GM18505 (cell line): Measurements from ENCODE around the gene PTPRO.
A peak's percentile ranks its signal among the peaks of the same experiment; 100 is the strongest.

Experiments
- ATAC-seq: cut with Tn5 transposase; IDR thresholded peaks from one replicate; pipeline ENCODE4 v1.9.1; 2021; ENCODE audit not compliant: unreplicated experiment
- POLR2A ChIP-seq: IDR thresholded peaks from 4 replicates; pipeline ENCODE4 v1.6.1; 2011; ENCODE audit warnings: borderline replicate concordance; ENCODE audit not compliant: insufficient read depth, insufficient read length; ENCODE audit errors: extremely low read depth

Gene PTPRO

GRCh38 chr12:15393995-15394394 is 71.7 kb downstream of the PTPRO start:
- no peak for ATAC-seq
- TF ChIP-seq POLR2A, result no peak

- no peak for TF ChIP-seq POLR2A
- no peak for ATAC-seq
Observed at GRCh38 chr12:15404485-15404884, 82.2 kb downstream of the PTPRO start.

- TF ChIP-seq POLR2A, result no peak
- no peak for ATAC-seq
Observed at GRCh38 chr12:15405606-15406005, 83.3 kb downstream of the PTPRO start.

GRCh38 chr12:15407025-15407424 is 84.7 kb downstream of the PTPRO start:
- TF ChIP-seq POLR2A, result no peak
- no peak for ATAC-seq

DNA sequence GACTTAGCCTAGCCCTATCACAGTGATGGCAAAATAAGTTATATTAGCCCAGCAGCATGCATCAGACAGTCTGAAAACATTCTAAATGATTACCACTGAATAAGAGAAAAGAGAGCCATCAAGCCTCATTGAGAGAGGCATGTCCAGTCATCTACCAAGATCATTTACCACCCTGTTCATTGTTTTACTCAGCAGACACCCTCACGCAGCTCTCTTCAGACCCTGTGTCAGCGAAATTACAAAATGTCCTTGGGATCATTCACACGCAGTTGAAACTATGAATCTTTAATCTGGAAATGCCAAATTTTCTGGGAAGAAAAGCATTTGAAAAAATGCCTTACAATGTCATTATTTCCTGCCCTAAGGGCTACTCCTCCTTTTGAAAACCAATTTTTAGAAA is 89.5 kb downstream of the PTPRO start:
- no peak for TF ChIP-seq POLR2A
- ATAC-seq, result no peak

GRCh38 chr12:15417691-15418090 is 95.4 kb downstream of the PTPRO start:
- TF ChIP-seq POLR2A, result no peak
- ATAC-seq, result no peak

- TF ChIP-seq POLR2A, result no peak
Observed at GRCh38 chr12:15423629-15424028, 101.3 kb downstream of the PTPRO start.

GRCh38 chr12:15427913-15428312 is 105.6 kb downstream of the PTPRO start:
- TF ChIP-seq POLR2A, result no peak
- no peak for ATAC-seq

More at GRCh38 chr12:15423629-15424028, 101.3 kb downstream of the PTPRO start:
- no peak for ATAC-seq

DNA sequence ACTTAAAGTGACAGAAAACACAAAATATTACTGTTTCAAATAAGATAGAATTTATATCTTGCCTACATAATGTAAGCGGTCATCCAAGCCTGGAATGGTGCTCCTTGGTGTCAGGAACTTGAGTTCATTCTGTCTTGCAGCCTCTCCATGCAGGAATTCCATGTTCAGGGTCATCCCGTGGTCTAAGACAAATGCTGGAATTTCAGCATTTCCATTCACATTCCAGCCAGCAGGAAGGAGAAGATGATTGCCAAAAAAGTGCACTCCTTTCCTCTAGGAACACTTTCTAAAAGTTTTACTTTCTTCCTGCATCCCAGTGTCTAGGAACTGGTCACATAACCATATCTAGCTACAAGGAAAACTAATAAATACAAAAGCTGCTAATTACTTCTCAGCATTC is 106.3 kb downstream of the PTPRO start:
- TF ChIP-seq POLR2A, result no peak
- no peak for ATAC-seq

DNA sequence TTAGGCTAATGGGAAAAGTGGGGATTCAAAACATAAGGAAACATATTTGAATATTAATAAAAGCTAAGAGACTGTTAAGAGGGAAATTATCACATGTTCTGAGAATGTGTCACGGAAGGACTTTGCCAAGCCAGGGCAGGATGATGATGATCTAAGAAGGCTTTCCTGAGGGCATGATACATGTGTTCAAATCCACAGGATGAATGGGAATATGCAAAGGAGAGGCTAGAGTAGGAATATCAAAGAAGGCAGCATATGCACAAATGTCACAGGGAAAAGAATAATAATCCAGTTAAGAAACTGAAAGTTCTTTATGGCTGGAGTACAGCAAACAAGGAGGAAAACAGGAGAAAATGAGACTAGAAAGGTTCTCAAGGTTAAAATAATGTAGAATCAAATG is 107.0 kb downstream of the PTPRO start:
- ATAC-seq, result no peak
- no peak for TF ChIP-seq POLR2A

- no peak for ATAC-seq
- no peak for TF ChIP-seq POLR2A
Observed at GRCh38 chr12:15435597-15435996, 113.3 kb downstream of the PTPRO start.

DNA sequence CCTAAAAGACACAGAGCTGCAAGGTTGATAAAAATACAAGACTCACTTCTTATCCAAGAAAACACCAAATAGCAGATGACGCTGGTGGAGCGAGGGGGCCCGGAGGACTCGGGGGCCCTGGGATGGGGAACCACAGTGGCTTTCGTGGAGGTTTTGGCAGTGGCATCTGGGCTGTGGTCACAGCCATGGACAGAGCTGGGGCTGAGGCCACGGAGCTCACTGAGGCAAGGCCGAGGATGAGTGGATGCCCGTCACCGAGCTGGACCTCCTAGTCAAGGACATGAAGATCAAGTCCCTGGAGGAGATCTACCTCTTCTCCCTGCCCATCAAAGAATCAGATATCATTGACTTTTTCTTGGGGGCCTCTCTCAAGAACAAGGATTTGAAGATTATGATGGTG is 117.2 kb downstream of the PTPRO start:
- no peak for ATAC-seq
- TF ChIP-seq POLR2A, result no peak

DNA sequence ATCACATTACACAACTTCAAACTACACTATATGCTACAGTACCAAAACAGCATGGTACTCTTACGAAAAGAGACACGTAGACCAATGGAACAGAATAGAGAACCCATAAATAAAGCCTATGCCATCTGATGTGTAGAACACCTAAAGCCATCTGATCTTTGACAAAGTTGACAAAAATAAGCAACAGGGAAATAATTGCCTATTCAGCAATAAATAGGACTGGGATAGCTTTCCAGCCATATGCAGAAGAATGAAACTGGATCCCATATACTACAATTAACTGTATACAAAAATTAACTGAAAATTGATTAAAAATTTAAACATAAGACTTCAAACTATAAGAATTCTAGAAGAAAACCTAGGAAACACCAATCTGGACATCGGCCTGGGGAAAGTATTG is 120.7 kb downstream of the PTPRO start:
- ATAC-seq, result no peak
- TF ChIP-seq POLR2A, result no peak

- no peak for TF ChIP-seq POLR2A
- no peak for ATAC-seq
Observed at GRCh38 chr12:15443611-15444010, 121.3 kb downstream of the PTPRO start.

GRCh38 chr12:15444523-15444922 is 122.2 kb downstream of the PTPRO start:
- no peak for TF ChIP-seq POLR2A
- no peak for ATAC-seq

GRCh38 chr12:15446807-15447206 is 124.5 kb downstream of the PTPRO start:
- TF ChIP-seq POLR2A, result no peak
- no peak for ATAC-seq

- TF ChIP-seq POLR2A, result no peak
- ATAC-seq, result peak; percentile 91
Observed at GRCh38 chr12:15453613-15454012, 131.3 kb downstream of the PTPRO start.

DNA sequence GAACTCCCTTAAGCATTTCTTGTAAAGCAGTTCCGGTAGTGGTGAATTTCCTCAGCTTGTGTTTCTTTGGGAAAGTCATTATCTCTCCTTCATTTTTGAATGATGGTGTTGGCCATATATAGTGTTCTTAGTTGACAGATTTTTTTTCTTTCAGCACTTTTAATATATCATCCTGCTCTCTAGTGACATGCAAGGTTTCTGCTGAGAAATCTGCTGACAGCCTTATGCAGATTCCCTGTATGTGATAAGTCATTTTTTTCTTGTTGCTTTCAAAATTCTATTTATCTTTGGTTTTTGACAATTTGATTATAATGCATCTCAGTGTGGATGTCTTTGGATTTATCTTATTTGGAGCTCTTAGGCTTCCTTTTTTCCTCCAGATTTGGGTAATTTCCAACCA is 135.7 kb downstream of the PTPRO start:
- TF ChIP-seq POLR2A, result no peak
- no peak for ATAC-seq
